ENCODE results near the gene CLDN34. TPM values are rescaled to one million over a fixed set of nuclear protein-coding genes. Genes with fewer than 3 reads are reported as not detected.

Gene CLDN34
- total RNA-seq, 2 experiments from 2014 or later, result not detected

DNA sequence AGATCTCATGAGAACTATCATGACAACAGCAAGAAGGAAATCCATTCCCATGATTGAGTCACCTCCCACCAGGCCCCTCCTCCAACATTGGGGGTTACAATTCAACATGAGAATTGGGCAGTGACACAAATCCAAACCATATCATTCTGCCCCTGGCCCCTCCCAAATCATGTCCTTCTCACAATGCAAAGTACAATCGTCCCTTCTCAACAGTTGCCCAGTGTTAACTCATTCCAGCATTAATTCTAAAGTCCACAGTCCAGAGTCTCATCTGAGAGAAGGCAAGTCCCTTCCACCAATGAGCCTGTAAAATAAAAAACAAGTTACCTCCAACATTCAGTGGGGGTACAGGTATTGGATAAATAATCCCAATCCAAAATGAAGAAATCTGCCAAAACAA, 14.9 kb upstream of the CLDN34 start:
- H3K27ac ChIP-seq (ENCODE audit: low read depth, low read length, poor library complexity, severe bottlenecking), result no peak overlapping the region
- no peak overlapping the region for H3K4me3 ChIP-seq (ENCODE audit: low read depth, low read length, poor library complexity, severe bottlenecking)
- no peaks in the 10 kb centered on the region for H3K9me2 ChIP-seq (ENCODE audit: insufficient read depth, low read length)
- CTCF ChIA-PET (ENCODE audit: unreplicated experiment), result no interaction called here
- DNase-seq (ENCODE audit: low spot score), result no peak
- no peaks in the 10 kb centered on the region for H3K79me2 ChIP-seq (ENCODE audit: insufficient read depth, low read depth, low read length)
- H3K4me2 ChIP-seq (ENCODE audit: low read length), result no peak overlapping the region
- POLR2A ChIA-PET, result no interaction called here
- TF ChIP-seq EZH2phosphoT487 (IDR thresholded peaks at IDR 0.05; ENCODE audit: borderline replicate concordance, low read depth, low read length), result no peak
- TF ChIP-seq CTCF (conservative IDR thresholded peaks at IDR 0.05; ENCODE audit: low read length), result no peak
- no peak overlapping the region for H2AFZ ChIP-seq (ENCODE audit: low read length)
- H4K20me1 ChIP-seq (ENCODE audit: insufficient read depth, low read length), result no peaks in the 10 kb centered on the region
- no TSS peak for BruUV-seq (replicated peaks)
- no peaks in the 10 kb centered on the region for H3K36me3 ChIP-seq (ENCODE audit: insufficient read depth, low read length)
- H3K9me3 ChIP-seq (ENCODE audit: low read length), result no peaks in the 10 kb centered on the region
- H3K4me1 ChIP-seq (ENCODE audit: insufficient read depth, low read length, poor library complexity, severe bottlenecking), result peaks cover 12% of the 10 kb centered on the region
- intact Hi-C loops (cut with micrococcal nuclease; ENCODE audit: unreplicated experiment), result no loop called here

DNA sequence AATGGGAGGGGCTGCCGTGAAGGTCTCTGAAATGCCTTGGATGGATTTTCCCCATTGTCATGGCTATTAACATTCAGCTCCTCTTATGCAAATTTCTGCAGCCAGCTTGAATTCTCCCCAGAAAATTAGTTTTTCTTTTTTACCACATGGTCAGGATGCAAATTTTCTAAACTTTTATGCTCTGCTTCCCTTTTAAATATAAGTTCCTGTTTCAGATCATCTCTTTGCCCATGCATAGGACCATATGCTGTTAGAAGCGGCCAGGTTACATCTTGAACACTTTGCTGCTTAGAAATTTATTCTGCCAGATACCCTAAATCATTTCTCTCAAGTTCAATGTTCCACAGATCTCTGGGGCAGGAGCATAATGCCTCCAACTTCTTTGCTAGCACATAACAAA, 13.8 kb upstream of the CLDN34 start:
- TF ChIP-seq EZH2phosphoT487 (IDR thresholded peaks at IDR 0.05; ENCODE audit: borderline replicate concordance, low read depth, low read length) (no peak), CTCF (conservative IDR thresholded peaks at IDR 0.05; ENCODE audit: low read length) (no peak)
- Histone ChIP-seq H3K79me2 (ENCODE audit: insufficient read depth, low read depth, low read length) (no peaks in the 10 kb centered on the region), H3K4me1 (ENCODE audit: insufficient read depth, low read length, poor library complexity, severe bottlenecking) (peaks cover 12% of the 10 kb centered on the region), H3K4me2 (ENCODE audit: low read length) (no peak overlapping the region), H3K36me3 (ENCODE audit: insufficient read depth, low read length) (no peaks in the 10 kb centered on the region), H3K4me3 (ENCODE audit: low read depth, low read length, poor library complexity, severe bottlenecking) (no peak overlapping the region), H3K9me2 (ENCODE audit: insufficient read depth, low read length) (no peaks in the 10 kb centered on the region), H3K9me3 (ENCODE audit: low read length) (no peaks in the 10 kb centered on the region), H2AFZ (ENCODE audit: low read length) (no peak overlapping the region; the same call in 1 of the 2 replicates), H3K27ac (ENCODE audit: low read depth, low read length, poor library complexity, severe bottlenecking) (no peak overlapping the region), H4K20me1 (ENCODE audit: insufficient read depth, low read length) (no peaks in the 10 kb centered on the region)
- peak; percentile 4 for DNase-seq (ENCODE audit: low spot score)
- intact Hi-C loops (cut with micrococcal nuclease; ENCODE audit: unreplicated experiment), result no loop called here
- POLR2A ChIA-PET, result no interaction called here
- CTCF ChIA-PET (ENCODE audit: unreplicated experiment), result no interaction called here
- no TSS peak for BruUV-seq (replicated peaks)

DNA sequence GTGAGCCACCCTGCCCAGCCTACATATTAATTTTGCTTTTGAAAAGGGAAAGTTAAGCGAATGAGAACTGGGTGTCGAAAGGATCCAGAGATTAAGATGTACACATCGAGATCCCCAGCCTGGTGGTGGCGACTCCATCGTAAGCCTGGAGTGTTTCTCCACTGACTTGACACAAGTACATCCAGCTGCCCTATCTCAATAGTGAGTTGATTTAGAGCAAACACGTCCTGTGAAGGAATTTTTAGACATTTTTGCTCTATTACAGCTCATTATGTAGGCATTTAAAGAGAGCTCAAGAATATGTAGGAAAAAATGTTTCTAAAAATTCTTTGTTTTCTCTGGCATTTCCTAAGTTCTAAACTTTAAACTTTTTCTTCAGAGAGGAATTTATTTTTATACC, 11.7 kb upstream of the CLDN34 start:
- no peaks in the 10 kb centered on the region for H3K36me3 ChIP-seq (ENCODE audit: insufficient read depth, low read length)
- no peak overlapping the region for H2AFZ ChIP-seq (ENCODE audit: low read length)
- no peak for DNase-seq (ENCODE audit: low spot score)
- POLR2A ChIA-PET, result no interaction called here
- peaks cover 12% of the 10 kb centered on the region for H3K4me1 ChIP-seq (ENCODE audit: insufficient read depth, low read length, poor library complexity, severe bottlenecking)
- BruUV-seq (replicated peaks), result no TSS peak
- no peak overlapping the region for H3K4me2 ChIP-seq (ENCODE audit: low read length)
- TF ChIP-seq EZH2phosphoT487 (IDR thresholded peaks at IDR 0.05; ENCODE audit: borderline replicate concordance, low read depth, low read length) (no peak), CTCF (conservative IDR thresholded peaks at IDR 0.05; ENCODE audit: low read length) (no peak)
- intact Hi-C loops (cut with micrococcal nuclease; ENCODE audit: unreplicated experiment), result no loop called here
- H4K20me1 ChIP-seq (ENCODE audit: insufficient read depth, low read length), result no peaks in the 10 kb centered on the region
- CTCF ChIA-PET (ENCODE audit: unreplicated experiment), result no interaction called here
- no peak overlapping the region for H3K27ac ChIP-seq (ENCODE audit: low read depth, low read length, poor library complexity, severe bottlenecking)
- no peaks in the 10 kb centered on the region for H3K9me2 ChIP-seq (ENCODE audit: insufficient read depth, low read length)
- no peak overlapping the region for H3K4me3 ChIP-seq (ENCODE audit: low read depth, low read length, poor library complexity, severe bottlenecking)
- H3K79me2 ChIP-seq (ENCODE audit: insufficient read depth, low read depth, low read length), result no peaks in the 10 kb centered on the region
- H3K9me3 ChIP-seq (ENCODE audit: low read length), result no peaks in the 10 kb centered on the region
